ENCODE data around the gene L3MBTL4.

Gene L3MBTL4

DNA sequence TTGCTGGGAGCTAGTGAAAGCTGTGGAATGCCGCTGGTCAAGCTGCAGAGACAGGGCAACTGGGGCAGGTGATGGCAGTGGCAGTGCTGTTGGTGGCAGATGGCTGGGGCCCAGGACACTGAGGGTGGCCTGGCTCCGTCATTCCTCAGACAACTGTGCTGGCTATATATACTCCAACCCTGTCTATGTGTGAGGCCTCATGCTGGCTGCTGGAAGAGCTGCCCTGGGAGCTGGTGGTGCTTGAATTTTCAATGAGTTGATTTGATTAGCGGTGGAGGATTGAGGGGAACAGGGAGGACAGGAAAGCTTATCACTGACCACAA lies 452.9 kb downstream of the L3MBTL4 start:
- DNase-seq (ENCODE audit: low read depth) = no peak

DNA sequence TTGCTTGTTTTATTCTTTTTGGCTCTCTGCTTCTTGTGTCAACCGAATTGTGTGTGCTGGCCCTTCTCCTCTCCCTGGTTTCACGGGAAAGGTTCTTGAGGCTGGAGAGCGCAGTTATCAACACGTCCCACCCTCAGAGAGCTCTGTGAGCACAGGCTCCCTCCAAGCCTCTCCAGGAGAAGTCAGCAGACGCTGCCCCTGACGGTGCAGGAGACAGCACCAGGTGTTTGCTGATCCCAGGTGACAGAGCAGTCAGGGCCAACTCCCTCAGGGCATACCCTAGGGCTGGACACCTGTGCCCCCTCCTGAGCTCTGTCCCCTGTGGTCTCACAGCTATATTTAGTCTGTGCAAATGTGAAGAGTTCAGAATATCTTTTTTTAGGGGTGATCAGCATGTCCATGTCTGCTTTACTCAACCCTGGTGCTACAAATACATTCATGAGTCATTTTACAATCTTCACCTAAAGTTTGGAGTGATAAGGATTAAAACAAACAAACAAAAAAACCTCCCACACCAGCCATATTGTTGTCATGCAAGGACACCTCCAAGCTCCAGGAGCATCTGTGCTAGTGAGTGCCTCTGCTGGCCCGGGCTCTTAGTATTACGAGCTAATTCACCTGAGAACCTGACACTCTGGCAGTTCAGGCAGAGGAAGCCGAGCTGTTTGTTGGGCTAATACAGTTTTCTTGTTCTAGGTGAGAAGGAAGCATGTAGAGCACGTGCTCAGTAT lies 453.4 kb downstream of the L3MBTL4 start:
- DNase-seq (ENCODE audit: low read depth) = no peak

DNA sequence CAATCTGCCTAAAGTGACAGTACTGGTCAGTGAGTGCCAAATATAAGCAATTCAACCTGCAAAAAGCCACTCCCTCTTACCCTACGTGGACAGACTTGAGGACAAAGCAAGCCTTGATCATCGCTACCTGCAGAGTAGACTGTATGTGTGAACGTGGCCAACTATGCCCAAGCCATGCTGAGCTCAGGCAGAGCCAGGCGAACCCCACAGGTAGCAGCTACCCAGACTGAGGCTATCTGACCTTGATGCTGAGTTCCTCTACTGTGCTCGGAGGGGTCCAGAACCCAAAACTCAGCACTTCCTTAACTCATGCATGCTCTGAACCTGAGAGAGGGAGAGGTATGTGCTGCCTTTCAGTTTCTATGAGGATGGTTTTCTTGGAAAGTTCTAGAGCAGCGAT lies 455.9 kb downstream of the L3MBTL4 start:
- DNase-seq (ENCODE audit: low read depth) = no peak

DNA sequence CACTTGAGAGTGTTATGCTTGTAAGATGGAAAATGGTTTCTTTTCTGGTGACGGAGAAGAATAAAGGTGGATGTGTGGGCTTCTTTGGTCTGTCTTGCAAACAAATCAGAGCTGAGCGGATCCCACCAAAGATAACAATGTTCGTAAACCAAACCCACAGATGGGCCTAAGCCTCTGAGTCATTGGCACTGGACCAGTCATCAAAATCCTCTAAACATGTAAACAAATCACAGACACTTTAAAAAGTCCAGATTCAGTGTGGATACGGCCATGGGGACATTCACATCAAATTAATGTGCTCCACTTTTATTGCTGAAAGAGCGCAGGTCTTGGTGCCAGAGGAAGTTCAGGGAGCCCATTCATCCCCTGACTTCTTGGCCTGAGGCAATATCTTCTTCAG lies 458.9 kb downstream of the L3MBTL4 start:
- DNase-seq (ENCODE audit: low read depth) = no peak

DNA sequence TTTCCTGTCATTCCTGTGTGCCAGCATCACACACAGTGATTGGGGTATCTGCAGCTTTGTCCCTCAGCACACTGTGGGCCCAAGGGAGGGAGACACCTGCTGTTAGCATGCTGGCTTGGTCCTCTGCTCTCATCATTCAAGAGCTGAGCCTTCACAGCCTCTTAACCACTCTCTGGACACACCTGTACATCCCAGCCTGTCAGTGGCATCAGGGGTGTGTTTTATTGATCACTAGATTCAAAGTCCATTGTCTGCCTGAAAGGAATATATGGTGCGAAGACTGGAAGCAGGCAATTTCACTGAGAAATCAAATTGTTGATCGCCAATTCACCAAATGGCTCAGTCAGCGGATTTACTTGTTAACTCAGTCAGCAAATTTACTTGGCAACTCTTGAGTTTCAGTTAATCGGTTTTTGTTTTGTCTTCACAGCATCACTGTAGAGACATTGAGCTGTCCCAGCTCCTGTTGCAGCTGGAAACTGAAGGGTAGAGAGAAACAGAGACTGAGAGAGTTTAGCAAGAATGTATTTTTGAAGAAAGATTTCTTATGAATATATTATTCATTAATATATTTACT lies 463.1 kb downstream of the L3MBTL4 start:
- DNase-seq (ENCODE audit: low read depth) = no peak

DNA sequence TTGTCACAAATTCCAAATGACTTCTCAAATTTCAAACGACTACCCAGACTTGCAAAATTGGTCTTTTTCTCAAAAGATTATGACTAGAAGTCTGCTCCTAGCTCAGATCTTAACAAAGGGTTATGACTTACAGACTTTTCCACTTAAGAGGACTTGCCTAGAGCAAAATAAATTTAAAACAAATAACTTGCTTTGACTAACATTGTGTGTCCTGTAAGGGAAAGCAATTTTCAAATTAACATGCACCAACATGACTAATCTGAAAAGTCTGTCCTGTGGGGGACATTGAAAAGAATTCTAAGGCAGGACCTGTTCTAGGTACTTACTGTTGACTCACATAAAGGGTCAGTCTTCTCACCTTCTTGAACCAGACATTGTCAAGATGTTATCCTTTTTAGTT lies 465.9 kb downstream of the L3MBTL4 start:
- DNase-seq (ENCODE audit: low read depth) = no peak

DNA sequence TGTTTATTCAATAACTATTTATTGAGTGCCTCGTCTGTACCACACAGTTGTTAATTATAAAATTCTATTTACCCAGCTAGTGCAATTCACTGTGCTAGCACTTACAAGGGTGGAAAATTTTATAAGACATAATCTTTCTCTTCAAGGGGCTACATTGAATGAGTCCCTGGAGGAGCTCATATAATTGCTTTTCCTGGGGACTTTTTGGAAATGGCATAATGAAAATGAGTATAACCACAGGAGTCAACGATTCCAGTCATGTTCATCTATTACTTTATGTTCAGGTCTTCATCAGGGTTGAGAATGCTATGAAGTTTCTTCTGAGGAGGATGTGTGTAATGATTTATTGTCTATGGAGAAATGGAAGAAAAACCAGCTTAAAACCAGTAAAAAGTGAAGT lies 466.5 kb downstream of the L3MBTL4 start:
- DNase-seq (ENCODE audit: low read depth) = no peak

DNA sequence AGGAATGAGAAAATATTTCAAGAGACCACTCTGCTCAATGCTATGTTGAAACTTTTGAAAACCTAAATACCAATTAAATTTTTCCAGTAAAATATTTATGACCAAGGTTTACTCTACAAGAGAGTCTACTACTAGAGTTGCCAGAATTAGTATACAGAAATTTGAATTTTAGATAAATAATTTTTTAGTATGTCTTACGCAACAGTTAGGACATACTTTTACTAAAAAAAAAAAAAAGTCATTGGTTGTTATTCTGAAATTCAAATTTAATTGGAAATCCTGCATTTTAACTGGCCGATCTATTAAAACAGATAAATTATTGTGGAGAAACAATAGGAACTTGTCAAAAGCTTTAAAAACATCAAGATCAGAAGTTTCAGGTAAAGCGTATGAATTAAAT lies 470.3 kb downstream of the L3MBTL4 start:
- DNase-seq (ENCODE audit: low read depth) = no peak

DNA sequence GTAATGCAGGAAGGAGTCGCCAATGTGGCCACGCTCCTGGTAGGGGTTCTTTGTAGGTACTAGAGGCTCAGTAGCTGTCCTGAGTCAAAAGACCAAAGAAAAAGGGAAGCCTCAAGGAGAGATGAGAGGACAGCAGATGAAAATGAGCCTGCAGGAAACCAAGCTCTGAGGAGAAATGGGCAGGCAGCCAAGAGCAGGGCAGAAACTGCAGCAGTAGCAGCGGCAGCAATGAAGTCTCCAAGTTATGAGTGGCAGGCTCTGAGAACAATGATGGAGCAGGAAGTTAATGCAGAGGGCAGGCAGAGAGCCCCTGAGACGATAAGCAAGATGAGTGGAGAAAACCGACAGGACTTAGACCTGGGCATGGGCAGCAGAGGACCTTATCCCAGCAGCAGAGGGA lies 471.2 kb downstream of the L3MBTL4 start:
- peak; percentile 4 for DNase-seq (ENCODE audit: low read depth)

DNA sequence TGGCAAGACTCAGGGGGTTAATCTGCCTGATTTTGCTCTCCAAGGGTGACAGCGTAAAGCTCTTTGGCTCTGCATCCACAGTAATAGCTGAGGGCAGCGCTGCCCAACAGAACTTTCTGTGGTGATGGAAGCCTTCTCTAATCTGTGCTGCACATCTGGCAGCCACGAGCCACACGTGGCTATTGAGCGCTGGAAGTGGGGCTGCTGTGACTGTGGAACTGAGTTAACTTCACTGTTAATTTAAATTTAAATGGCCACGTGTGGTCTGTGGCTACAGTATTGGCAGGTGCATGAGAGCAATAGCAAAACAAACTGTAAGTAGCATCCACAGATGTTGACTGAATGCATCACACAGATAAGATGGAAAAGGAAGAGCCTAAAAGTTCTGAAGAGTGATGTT lies 472.1 kb downstream of the L3MBTL4 start:
- DNase-seq (ENCODE audit: low read depth) = no peak

DNA sequence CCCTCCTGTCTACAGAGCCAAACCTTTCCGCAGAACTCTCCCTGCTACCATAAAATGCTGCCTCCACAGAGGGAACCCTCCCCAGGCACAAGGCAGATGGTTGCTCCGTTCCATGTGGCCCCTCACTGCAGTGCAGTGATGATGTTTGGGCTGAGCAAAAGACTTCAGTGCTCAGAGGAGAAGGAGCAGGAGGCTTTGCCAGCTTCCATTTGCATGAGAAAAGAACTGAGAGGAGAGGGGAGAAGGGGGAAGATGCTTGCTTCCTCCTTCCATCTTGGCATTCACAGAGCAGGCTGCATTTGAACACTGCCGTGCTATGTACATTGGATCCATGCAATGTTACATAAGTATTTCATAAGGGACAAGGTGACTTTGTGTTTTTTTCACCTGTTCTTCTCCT lies 472.8 kb downstream of the L3MBTL4 start:
- DNase-seq (ENCODE audit: low read depth) = no peak

DNA sequence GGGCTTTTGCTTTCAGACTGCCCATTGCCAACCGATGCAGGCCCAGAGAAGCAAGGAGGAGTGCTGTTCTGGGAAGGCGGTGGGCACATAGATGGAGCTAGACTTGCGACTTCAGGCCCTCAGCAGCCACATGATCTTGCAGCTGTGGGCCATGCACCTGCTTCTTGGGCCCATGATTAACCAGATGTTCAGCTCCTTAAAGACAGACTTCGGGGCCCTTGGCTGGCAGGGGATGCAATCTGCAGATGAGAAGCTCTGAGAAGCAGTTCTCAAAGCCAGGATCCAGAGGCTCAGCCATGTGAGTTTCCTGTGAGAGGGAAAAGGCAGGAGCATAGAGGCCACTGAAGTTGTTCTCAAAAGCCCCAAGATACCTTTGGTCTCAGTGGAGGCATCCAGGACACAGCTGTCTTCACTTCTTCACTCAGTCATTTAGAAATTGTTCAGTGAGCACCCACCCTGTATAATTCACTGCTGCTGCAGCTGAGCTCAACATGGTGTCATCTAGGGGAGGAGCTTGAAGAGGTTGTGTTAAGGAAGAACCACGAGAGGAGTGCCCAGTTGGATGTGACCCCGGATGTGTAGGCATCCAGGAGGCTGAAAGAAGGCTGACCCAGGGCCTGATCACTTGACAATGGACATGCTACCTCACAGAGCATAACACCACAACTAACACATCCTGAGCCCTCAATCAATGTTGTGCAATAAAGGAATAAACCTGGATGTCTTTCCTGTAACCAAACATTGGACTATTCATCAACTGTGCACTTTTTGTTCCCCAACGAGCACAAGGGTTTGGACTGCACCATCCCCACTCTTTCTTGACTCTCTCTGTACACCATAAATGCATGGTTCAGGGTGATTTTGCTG lies 474.7 kb downstream of the L3MBTL4 start:
- no peak for DNase-seq (ENCODE audit: low read depth)

DNA sequence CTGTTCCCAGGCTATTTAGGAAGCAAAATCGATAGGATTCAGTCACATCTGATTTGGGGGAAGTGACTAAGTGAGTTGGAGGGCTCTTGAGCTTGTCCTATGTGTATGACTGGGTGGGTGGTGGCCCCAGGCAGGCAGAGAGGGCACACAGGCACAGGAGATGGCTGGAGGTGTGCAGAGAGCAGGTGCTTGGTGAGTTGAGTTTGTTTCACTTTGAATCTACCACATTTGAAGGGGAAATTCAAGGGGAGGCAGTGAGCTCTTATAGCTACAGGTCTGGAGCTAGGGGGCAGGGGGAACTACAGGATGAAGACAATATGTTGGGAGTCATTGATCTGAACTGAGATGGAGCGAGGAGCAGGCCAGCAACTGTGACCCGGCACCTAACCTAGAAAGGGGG lies 476.9 kb downstream of the L3MBTL4 start:
- DNase-seq (ENCODE audit: low read depth) = no peak

DNA sequence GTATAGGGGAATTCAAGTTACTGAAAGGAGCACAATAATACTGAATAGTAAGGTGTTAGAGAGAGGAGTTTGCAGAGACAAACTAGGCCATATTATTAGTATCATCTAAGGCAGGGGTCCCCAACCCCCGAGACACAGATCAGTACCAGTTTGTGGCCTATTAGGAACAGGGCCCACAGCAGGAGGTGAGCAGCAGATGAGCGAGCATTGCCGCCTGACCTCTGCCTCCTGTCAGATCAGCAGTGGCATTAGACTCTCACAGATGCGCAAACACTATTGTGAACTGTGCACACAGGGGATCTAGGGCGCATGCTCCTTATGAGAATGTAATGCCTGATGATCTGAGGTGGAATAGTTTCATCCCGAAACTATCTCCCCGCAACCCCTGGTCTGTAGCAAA lies 477.6 kb downstream of the L3MBTL4 start:
- no peak for DNase-seq (ENCODE audit: low read depth)

DNA sequence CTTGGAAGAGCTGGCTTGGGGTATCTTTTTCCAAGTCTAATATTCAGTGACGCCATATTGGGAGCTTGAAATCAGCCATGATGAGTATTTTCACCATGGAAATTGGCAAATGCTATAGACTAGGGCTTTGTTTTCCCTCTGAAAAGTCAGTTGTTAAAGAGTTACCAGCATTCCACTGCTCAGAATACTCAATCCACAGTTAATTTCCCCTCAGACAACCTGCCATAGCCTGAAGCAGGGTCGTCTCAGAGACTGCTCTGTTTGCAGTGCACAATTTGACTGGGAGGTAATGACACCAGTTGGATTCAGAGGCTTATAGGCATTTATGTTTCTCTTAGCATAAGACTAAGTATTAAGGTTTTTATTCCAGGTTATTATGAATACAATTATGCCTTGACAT lies 483.9 kb downstream of the L3MBTL4 start:
- no peak for DNase-seq (ENCODE audit: low read depth)

DNA sequence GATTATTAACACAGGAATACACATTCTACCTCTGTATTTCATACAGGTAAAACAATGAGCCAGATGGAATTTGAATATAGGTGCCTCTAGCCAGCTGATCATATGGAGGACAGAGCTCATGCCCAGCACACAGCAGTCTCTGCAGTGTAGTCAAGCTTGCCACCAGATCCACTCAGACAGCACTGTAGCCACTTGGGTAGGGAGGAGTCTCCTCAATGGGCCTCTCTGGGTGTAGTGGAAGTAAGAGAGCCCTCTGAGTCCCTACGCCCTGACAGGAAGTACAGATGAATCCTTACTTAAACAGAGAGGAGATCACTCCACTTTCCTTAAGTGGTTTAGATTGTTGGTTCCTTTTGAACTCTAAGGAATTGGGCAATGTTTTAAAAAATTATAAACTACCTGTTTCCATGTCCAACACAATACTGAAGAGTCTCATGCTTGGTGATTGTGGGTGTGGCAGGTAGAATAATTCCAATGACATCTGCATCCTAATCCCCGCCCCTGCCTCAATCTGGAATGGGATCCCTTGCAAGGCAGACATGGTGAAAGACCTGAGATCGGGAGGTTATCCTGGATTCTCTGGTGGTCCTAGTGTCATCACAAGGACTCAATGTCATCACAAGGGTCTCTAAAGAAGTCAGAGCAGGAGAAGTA lies 496.4 kb downstream of the L3MBTL4 start:
- no peak for DNase-seq (ENCODE audit: low read depth)

DNA sequence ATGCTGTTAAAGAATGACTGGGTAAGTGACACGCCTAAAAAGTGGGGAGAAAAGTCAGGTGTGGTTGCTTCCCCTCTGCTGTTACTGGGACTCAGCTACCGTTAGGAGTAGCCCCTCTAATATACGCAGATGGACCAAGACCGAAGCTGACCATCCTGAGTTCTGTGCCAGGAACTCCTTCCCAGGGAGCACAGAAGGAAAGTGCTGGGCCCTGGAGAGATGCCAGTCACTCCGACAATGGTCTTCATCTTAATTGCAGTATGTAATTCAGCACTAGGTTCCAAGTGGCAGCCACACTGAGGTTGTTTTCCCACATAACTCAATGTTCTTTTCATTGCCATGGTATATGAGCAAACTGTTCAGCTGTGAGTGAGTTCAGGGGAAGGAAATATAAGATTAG lies 499.8 kb downstream of the L3MBTL4 start:
- no peak for DNase-seq (ENCODE audit: low read depth)

DNA sequence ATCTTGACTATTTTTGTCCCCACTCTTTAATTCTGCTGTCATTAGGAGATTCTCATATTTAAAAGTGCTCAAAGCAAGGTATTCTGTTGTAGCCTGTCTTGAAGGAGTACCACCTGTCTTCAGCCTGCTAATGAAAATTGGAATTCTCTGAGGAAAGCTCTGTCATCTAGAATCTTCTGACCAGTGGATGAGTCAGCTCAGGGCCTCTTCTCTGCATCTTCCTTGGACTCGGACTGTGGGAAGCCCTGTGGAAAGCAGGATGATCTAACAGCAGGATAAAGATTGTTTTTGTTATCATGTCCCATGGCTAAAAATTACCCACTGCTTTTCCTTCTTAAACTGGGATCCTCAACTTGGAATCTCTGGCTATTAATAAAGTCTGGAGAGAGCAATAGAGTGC lies 500.7 kb downstream of the L3MBTL4 start:
- DNase-seq (ENCODE audit: low read depth) = no peak

DNA sequence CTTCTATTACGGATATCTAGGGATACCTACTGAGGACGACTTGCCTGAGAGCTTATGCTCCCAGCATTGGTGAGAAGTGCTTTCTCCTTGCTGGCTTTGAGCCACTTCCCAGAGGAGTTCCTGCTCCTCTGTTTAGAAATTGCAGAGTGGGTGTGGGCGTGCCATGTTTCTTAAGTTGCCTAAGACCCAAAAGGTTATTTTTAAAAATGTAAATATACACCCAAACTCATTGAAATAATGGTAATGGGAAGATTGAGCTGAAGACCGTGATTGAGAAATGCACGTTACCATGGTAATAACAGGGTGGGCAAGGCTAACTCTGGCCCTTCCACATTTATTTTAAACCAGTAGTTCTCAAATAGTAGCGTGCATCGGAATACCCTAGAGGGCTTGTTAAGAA lies 502.1 kb downstream of the L3MBTL4 start:
- DNase-seq (ENCODE audit: low read depth) = no peak

DNA sequence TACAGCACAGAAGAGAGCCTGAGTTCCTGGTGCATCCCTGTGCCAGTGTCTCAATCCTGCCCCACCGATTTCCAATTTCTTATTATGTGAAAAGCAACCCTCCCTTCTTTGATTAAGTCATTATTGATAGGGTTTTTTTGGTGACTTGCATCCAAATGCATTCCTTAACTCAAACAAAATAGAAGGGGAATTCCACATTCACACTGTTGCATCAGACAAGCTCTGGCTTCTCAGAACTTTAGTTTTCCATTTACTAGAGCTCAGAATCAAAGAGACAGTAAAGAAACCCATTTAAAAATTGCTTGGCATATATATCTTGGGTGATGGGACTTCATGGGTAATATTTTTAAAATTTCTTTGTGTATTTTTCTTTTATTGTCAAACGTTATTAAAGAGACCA lies 505.6 kb downstream of the L3MBTL4 start:
- no peak for DNase-seq (ENCODE audit: low read depth)
